Measurements from ENCODE around the gene REG4. TPM values are rescaled to one million over a fixed set of nuclear protein-coding genes. Genes with fewer than 3 reads are reported as not detected.

REG4 gene
- total and polyA plus RNA-seq, 2 of the 13 experiments (the other 11 are each of a cell fraction or from before 2014, with no cell fraction given), result not detected

DNA sequence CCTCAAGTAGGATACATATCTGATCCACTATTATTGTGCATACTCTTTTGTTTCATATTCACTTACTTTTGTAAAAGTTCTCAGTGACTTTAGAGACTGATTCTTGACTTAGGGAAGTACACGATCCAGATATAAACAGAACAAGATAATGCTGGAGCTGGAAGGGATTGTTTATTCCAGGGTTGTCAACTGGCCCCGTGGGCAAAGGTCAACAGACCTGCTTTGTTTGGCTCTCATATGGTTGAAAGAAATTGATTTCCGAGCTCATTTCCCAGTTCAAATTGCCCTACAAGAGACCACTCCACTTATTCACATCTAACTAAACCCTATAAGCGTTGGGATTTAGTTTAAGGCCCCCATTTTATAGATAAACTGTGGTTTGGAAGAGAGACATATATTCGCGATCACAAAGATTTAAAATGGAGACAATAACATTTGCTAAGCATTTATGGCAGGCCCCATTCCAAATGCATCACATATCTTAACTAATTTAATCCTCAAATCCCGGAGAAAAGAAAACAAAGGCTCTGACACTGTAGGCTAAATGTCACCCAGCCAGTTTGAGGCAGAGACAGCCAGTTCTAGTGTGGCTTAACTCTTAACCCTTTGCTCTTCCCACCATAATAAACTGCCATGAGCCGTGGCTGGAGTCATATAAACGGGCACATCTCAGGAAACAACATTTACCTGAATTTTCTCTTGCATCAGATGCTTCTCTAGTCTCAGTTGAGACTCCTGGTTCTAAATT lies 20.6 kb downstream of the REG4 start (continued):
- TF ChIP-seq, protein P1, sequence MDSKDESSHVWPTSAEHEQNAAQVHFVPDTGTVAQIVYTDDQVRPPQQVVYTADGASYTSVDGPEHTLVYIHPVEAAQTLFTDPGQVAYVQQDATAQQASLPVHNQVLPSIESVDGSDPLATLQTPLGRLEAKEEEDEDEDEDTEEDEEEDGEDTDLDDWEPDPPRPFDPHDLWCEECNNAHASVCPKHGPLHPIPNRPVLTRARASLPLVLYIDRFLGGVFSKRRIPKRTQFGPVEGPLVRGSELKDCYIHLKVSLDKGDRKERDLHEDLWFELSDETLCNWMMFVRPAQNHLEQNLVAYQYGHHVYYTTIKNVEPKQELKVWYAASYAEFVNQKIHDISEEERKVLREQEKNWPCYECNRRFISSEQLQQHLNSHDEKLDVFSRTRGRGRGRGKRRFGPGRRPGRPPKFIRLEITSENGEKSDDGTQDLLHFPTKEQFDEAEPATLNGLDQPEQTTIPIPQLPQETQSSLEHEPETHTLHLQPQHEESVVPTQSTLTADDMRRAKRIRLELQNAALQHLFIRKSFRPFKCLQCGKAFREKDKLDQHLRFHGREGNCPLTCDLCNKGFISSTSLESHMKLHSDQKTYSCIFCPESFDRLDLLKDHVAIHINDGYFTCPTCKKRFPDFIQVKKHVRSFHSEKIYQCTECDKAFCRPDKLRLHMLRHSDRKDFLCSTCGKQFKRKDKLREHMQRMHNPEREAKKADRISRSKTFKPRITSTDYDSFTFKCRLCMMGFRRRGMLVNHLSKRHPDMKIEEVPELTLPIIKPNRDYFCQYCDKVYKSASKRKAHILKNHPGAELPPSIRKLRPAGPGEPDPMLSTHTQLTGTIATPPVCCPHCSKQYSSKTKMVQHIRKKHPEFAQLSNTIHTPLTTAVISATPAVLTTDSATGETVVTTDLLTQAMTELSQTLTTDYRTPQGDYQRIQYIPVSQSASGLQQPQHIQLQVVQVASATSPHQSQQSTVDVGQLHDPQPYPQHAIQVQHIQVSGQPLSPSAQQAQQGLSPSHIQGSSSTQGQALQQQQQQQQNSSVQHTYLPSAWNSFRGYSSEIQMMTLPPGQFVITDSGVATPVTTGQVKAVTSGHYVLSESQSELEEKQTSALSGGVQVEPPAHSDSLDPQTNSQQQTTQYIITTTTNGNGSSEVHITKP (CRISPR knock-in tag; IDR thresholded peaks at IDR 0.05; ENCODE audit: low read depth), result no peak
- TF ChIP-seq, protein P2, sequence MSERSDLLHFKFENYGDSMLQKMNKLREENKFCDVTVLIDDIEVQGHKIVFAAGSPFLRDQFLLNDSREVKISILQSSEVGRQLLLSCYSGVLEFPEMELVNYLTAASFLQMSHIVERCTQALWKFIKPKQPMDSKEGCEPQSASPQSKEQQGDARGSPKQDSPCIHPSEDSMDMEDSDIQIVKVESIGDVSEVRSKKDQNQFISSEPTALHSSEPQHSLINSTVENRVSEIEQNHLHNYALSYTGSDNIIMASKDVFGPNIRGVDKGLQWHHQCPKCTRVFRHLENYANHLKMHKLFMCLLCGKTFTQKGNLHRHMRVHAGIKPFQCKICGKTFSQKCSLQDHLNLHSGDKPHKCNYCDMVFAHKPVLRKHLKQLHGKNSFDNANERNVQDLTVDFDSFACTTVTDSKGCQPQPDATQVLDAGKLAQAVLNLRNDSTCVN (CRISPR knock-in tag; IDR thresholded peaks at IDR 0.05; ENCODE audit: borderline replicate concordance), result no peak
- TF ChIP-seq KLF16 (CRISPR knock-in tag; IDR thresholded peaks at IDR 0.05) (no peak), HDAC1 (CRISPR knock-in tag; IDR thresholded peaks at IDR 0.05) (no peak), THAP11 (CRISPR knock-in tag; IDR thresholded peaks at IDR 0.05) (no peak), CHD4 (IDR thresholded peaks at IDR 0.05; ENCODE audit: borderline replicate concordance, low read length) (no peak), ZNF335 (CRISPR knock-in tag; IDR thresholded peaks at IDR 0.05) (no peak), KAT2B (IDR thresholded peaks at IDR 0.05; ENCODE audit: borderline replicate concordance, low read depth, low read length) (no peak), MAF1 (CRISPR knock-in tag; IDR thresholded peaks at IDR 0.05; ENCODE audit: borderline replicate concordance) (no peak), POLR2AphosphoS2 (IDR thresholded peaks at IDR 0.05; ENCODE audit: low read depth, low read length) (no peak), ZFP82 (CRISPR knock-in tag; IDR thresholded peaks at IDR 0.05; ENCODE audit: borderline replicate concordance) (0 out of 2 replicates have a peak, but pooled peaks have one; percentile 42)
- TF ChIP-seq, protein P3, sequence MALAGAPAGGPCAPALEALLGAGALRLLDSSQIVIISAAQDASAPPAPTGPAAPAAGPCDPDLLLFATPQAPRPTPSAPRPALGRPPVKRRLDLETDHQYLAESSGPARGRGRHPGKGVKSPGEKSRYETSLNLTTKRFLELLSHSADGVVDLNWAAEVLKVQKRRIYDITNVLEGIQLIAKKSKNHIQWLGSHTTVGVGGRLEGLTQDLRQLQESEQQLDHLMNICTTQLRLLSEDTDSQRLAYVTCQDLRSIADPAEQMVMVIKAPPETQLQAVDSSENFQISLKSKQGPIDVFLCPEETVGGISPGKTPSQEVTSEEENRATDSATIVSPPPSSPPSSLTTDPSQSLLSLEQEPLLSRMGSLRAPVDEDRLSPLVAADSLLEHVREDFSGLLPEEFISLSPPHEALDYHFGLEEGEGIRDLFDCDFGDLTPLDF (CRISPR knock-in tag; IDR thresholded peaks at IDR 0.05), result no peak
- TF ChIP-seq, protein P4, sequence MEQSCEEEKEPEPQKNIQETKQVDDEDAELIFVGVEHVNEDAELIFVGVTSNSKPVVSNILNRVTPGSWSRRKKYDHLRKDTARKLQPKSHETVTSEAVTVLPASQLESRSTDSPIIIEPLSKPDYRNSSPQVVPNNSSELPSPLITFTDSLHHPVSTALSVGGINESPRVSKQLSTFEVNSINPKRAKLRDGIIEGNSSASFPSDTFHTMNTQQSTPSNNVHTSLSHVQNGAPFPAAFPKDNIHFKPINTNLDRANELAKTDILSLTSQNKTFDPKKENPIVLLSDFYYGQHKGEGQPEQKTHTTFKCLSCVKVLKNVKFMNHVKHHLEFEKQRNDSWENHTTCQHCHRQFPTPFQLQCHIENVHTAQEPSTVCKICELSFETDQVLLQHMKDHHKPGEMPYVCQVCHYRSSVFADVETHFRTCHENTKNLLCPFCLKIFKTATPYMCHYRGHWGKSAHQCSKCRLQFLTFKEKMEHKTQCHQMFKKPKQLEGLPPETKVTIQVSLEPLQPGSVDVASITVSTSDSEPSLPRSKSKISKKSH (CRISPR knock-in tag; IDR thresholded peaks at IDR 0.05; ENCODE audit: borderline replicate concordance), result no peak
- TF ChIP-seq, protein P5, sequence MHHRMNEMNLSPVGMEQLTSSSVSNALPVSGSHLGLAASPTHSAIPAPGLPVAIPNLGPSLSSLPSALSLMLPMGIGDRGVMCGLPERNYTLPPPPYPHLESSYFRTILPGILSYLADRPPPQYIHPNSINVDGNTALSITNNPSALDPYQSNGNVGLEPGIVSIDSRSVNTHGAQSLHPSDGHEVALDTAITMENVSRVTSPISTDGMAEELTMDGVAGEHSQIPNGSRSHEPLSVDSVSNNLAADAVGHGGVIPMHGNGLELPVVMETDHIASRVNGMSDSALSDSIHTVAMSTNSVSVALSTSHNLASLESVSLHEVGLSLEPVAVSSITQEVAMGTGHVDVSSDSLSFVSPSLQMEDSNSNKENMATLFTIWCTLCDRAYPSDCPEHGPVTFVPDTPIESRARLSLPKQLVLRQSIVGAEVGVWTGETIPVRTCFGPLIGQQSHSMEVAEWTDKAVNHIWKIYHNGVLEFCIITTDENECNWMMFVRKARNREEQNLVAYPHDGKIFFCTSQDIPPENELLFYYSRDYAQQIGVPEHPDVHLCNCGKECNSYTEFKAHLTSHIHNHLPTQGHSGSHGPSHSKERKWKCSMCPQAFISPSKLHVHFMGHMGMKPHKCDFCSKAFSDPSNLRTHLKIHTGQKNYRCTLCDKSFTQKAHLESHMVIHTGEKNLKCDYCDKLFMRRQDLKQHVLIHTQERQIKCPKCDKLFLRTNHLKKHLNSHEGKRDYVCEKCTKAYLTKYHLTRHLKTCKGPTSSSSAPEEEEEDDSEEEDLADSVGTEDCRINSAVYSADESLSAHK (CRISPR knock-in tag; IDR thresholded peaks at IDR 0.05; ENCODE audit: borderline replicate concordance), result no peak
- TF ChIP-seq, protein P6, sequence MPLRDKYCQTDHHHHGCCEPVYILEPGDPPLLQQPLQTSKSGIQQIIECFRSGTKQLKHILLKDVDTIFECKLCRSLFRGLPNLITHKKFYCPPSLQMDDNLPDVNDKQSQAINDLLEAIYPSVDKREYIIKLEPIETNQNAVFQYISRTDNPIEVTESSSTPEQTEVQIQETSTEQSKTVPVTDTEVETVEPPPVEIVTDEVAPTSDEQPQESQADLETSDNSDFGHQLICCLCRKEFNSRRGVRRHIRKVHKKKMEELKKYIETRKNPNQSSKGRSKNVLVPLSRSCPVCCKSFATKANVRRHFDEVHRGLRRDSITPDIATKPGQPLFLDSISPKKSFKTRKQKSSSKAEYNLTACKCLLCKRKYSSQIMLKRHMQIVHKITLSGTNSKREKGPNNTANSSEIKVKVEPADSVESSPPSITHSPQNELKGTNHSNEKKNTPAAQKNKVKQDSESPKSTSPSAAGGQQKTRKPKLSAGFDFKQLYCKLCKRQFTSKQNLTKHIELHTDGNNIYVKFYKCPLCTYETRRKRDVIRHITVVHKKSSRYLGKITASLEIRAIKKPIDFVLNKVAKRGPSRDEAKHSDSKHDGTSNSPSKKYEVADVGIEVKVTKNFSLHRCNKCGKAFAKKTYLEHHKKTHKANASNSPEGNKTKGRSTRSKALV (CRISPR knock-in tag; IDR thresholded peaks at IDR 0.05), result no peak

Measured in HepG2 (cell line).